Measurements from ENCODE around the gene PRDM16. TPM values are rescaled to one million over a fixed set of nuclear protein-coding genes. Genes with fewer than 3 reads are reported as not detected.

Gene PRDM16
- total RNA-seq, 1 donor from 2014 or later, result 84.2 TPM

DNA sequence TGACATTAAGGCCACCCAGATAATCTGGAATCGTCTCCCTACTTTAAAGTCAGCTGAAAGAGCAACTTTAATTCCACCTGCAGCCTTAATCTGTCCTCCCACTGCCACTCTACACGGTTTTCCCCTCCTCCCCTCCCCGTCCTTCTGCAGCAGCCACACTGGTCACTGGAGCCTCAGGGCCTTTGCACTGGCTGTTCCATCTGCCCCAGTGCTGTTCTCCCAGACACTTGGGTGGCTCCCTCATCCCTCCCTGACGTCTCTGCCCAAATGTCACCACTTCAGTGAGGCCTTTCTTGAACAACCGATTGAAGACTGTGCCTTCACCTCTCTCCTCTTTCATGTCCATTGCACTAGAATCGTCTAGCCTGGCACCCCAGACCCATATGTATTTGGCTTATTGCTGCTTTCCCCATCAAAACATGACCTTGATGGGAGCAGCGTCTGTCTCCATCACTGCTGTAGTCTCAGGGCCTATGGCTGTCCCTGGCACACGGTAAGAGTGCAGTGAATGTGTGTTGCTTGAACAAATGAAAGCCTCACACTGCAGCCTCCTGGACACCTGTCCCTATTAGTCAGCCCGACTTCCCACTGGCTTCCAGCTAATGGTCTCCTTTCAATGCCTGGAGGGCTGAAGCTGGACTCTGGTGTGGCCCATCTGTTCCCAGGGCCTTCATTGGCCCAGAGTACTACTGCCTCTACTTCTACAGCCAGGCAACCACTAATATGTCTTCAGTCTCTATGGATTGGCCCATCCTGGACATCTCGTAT, 10.6 kb upstream of the PRDM16 start:
- Histone ChIP-seq H3K27me3 (no peaks in the 10 kb centered on the region), H3K27ac (no peak overlapping the region), H3K36me3 (peaks cover 2 to 31% of the 10 kb centered on the region in 2 donors), H3K4me3 (no peak overlapping the region), H3K9me3 (no peaks in the 10 kb centered on the region), H3K4me1 (peaks cover 0 to 8% of the 10 kb centered on the region in 2 donors)
- no peak for DNase-seq (ENCODE audit: low spot score in 2 of 2)
- intact Hi-C loops (cut with DNase I), result no loop called here
- TF ChIP-seq, protein P1, sequence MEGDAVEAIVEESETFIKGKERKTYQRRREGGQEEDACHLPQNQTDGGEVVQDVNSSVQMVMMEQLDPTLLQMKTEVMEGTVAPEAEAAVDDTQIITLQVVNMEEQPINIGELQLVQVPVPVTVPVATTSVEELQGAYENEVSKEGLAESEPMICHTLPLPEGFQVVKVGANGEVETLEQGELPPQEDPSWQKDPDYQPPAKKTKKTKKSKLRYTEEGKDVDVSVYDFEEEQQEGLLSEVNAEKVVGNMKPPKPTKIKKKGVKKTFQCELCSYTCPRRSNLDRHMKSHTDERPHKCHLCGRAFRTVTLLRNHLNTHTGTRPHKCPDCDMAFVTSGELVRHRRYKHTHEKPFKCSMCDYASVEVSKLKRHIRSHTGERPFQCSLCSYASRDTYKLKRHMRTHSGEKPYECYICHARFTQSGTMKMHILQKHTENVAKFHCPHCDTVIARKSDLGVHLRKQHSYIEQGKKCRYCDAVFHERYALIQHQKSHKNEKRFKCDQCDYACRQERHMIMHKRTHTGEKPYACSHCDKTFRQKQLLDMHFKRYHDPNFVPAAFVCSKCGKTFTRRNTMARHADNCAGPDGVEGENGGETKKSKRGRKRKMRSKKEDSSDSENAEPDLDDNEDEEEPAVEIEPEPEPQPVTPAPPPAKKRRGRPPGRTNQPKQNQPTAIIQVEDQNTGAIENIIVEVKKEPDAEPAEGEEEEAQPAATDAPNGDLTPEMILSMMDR (IDR thresholded peaks at IDR 0.05), result no peak

DNA sequence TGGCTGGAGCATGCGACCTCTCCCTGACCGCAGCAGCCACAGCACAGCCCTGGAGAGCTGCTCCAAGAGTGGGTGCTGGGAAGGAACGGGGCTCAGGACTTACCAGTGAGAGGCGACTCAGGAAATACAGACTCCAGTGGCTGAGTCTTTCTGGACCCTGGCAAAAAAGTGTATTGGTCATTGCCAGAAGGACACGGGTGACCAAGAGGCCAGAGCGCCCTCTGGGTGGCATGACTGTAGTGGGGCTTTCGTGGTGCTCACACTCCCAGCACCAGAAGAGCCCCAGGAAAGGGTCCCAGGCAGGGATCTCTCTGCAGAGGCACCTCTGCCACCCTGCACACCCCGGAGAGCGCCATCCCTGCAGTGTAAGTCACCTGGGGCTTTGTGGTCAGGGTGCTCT, 8.9 kb upstream of the PRDM16 start:
- H3K9me3 ChIP-seq, result no peaks in the 10 kb centered on the region
- intact Hi-C loops (cut with DNase I), result loop anchor here (5.0 kb wide), 1 partner anchor 133 kb away; no protein-coding TSS in a partner anchor
- no peaks in the 10 kb centered on the region for H3K27me3 ChIP-seq
- TF ChIP-seq, protein P1 (IDR thresholded peaks at IDR 0.05), result no peak
- peaks cover 0 to 22% of the 10 kb centered on the region in 2 donors for H3K4me1 ChIP-seq
- H3K27ac ChIP-seq, result no peak overlapping the region
- H3K4me3 ChIP-seq, result no peak overlapping the region
- peaks cover 2 to 31% of the 10 kb centered on the region in 2 donors for H3K36me3 ChIP-seq
- DNase-seq (ENCODE audit: low spot score in 2 of 2), result no peak

DNA sequence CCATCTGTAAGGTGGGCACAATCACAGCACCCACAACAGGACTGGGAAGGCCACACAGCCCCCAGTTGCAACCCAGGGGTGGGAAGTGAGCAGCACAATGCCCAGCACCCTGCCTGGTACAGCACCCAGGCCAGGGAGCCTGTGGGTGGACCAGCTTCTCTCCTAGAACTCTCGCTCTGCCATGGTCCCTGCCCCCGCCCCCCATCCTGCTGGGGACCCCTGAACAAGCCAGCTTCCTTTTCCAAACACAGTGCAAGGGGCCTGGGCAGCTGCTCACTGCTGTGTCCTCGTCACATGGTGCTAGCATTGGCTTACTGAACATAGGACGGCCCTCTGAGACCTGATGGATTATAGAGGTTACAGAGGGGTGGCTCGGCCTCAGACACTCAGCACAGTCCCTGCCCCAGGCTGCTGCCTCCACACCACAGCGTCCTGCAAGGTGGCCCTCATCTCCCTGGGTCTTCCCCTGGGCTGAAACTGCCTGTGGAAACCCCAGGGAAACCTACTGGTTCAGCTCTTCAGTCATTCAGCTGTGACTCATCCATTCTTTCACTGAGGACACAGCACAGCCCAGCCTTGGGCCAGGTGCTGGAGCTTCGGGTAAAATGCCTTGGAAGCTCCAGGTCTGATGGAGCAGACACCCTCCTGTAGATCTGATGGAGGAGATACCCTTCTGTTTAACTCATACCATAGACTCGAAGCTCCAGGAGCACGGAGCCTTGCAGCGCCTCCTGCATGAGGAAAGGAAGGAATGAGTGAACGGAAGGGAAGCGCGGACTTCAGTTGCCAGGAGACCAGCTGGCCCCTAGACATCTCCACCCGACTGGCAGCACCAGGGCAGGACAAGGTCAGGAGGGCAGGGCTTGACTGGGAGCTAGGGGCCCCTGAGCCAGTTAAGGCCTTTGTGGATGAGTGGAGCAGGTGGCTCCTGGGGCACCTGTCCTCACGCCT, 8.1 kb upstream of the PRDM16 start:
- no peak overlapping the region for H3K27ac ChIP-seq
- H3K4me3 ChIP-seq, result no peak overlapping the region
- H3K36me3 ChIP-seq, result peaks cover 2 to 31% of the 10 kb centered on the region in 2 donors
- peak in 1 of 2 donors; percentile 61 for DNase-seq (ENCODE audit: low spot score in 2 of 2)
- no peaks in the 10 kb centered on the region for H3K27me3 ChIP-seq
- TF ChIP-seq, protein P1 (IDR thresholded peaks at IDR 0.05), result no peak
- peaks cover 2 to 30% of the 10 kb centered on the region in 2 donors for H3K4me1 ChIP-seq
- no peaks in the 10 kb centered on the region for H3K9me3 ChIP-seq
- intact Hi-C loops (cut with DNase I), result loop anchor here (5.0 kb wide), 1 partner anchor 134 kb away; no protein-coding TSS in a partner anchor

DNA sequence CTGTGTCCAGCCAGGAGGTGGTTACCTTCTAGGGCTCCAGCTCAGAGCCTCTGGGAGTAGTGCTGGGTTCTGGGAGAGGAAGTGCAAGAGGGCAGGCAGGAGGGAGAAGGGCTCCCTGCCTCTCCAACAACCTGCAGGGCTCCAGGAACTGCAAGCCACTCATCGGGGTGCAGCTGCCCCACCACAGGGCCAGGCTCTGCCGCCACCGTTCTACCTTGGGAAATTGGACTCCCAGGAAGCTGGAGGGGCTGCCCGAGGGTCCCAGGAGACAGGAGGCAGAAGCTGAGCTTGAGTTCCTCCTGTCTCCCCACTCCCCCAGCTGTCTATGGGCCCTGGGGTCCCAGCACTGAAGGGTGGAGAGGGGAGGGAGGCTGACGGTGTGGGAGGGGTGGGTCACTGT, 7.4 kb upstream of the PRDM16 start:
- H3K27me3 ChIP-seq, result no peaks in the 10 kb centered on the region
- intact Hi-C loops (cut with DNase I), result loop anchor here (5.0 kb wide), 1 partner anchor 134 kb away; no protein-coding TSS in a partner anchor
- H3K27ac ChIP-seq, result no peak overlapping the region
- H3K4me1 ChIP-seq, result peaks cover 2 to 32% of the 10 kb centered on the region in 2 donors
- TF ChIP-seq, protein P1 (IDR thresholded peaks at IDR 0.05), result no peak
- no peak for DNase-seq (ENCODE audit: low spot score in 2 of 2)
- H3K4me3 ChIP-seq, result no peak overlapping the region
- H3K36me3 ChIP-seq, result peaks cover 2 to 28% of the 10 kb centered on the region in 2 donors
- H3K9me3 ChIP-seq, result no peaks in the 10 kb centered on the region

DNA sequence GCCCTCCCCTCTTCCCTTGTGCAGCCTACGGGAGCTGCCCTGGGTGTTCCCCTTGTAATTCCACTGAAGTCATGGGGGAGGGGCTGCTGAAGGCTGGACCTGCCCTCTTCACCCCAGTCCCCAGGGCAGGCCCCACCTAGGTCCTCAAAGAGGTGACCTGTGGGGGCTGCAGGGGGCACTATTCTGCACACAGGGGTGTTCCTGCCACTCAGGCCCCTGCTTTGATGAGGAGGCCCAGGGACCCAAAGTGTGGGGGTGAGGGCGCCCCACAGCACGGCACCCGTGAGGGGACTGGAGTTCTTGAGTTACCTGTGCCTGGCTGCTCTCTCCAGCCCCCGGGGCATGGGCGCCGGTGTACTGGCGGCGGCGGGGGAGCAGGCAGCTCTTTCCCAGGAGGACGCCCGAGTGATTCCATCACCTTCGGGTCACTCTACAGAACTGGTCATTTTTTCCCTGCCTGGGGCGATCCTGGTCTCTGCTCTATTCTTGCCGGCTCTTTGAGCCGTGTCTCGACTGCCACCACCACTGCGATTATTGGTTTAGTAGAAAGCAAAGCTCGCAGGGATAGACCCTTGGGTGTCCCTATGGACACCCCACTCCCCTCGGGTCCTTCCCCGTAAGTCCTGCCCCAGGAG, 6.9 kb upstream of the PRDM16 start:
- Histone ChIP-seq H3K4me3 (no peak overlapping the region), H3K36me3 (peaks cover 2 to 26% of the 10 kb centered on the region in 2 donors), H3K4me1 (peaks cover 6 to 32% of the 10 kb centered on the region in 2 donors), H3K9me3 (no peaks in the 10 kb centered on the region), H3K27me3 (no peaks in the 10 kb centered on the region), H3K27ac (peak overlapping the region; percentile 40 to 100)
- intact Hi-C loops (cut with DNase I), result loop anchor here (2.0 to 5.0 kb wide), 2 partner anchors 49 to 135 kb away; no protein-coding TSS in a partner anchor
- TF ChIP-seq, protein P1 (IDR thresholded peaks at IDR 0.05), result no peak
- no peak for DNase-seq (ENCODE audit: low spot score in 2 of 2)

All from ascending aorta (tissue), 2 donors.